Kidney capillary endothelial cell (primary cell): Measurements from ENCODE around the gene MRGPRD.

Experiments
- DNase-seq: peaks from one replicate; pipeline ENCODE4 v3.0.0-alpha.2; 2018; ENCODE audit warnings: low spot score

The MRGPRD gene

DNA sequence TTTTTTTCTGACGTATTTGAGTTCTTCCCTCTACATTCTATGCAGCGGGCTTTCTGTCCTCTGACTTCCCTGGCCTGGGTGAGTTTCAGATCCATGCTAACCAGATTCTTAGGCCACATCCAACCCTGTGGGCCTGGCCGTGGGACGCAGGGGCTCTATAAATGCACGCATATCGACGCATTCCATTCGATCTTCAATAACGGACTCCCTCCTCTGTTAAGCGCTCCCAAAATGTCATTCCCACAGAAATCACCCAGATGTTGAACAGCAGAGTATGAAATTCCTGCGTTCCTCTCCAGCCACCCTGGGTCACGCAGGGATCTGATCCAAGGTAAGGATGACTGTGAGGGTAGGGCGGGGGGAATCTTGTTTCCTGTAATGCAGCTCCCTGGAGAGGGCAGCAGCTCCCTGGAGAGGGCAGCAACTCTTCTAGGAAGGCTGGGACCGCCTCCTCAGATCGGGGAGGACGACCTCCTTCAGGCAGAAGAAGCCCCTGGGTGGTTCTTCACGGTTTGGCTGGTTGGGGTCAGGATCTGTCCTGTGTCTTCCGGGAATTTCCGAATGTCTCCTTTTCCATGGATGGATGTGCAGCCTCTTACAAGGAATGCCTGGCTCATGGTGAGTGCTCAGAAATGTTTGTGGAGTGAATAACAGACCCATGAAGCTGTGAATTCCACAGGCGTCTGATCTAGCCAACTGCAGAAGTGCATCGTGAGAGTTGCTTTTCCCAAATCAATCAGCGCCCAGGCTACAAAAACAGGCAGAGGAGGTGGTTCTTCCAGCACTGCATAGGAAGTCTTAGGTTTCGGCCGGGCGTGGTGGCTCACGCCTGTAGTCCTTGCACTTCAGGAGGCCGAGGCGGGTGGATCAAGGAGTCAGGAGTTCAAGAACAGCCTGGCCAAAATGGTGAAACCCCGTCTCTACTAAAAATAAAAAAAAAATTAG lies 12.2 kb downstream of the MRGPRD start:
- DNase-seq: no peak

DNA sequence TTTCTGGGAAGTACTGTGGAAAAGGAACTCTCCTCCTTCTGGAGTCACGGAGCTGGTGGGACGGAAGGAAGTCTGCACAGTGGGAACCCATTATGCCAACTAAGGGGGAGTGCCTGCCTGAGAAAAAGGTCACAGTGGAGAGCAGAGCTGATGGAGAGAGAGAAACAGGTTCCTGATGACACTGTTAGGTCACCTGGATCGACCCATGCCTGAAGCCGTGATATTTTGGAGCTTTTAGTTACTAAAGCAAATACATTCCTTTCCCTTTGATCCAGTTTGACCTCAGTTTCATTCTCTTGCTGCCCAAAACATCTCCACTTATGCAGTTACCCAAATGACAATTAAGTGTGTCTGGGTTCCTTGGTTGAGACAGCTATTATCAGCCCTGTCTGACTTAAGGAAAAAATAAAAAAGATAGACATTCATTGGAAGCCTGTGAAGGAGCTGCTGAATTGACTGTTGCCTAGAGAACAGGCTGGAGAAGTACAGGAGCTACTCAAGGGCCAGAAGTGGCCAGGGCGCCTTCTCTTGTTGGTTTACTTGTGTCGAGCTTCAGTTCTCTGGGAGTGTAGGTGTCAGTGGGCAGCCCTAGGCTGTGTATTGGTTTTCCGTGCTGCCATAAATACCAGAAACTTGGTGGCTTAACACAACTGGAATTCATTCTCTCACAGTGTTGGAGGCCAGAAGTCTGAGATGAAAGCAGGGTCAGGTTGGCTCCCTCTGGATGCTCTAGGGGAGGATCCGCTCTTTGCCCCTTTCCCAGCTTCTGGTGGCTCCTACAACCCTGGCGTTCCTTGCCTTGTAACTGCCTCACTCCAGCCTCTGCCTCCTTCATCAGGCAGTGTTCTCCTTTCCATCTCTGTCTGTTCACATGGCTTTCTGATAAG lies 13.6 kb downstream of the MRGPRD start:
- no peak for DNase-seq

DNA sequence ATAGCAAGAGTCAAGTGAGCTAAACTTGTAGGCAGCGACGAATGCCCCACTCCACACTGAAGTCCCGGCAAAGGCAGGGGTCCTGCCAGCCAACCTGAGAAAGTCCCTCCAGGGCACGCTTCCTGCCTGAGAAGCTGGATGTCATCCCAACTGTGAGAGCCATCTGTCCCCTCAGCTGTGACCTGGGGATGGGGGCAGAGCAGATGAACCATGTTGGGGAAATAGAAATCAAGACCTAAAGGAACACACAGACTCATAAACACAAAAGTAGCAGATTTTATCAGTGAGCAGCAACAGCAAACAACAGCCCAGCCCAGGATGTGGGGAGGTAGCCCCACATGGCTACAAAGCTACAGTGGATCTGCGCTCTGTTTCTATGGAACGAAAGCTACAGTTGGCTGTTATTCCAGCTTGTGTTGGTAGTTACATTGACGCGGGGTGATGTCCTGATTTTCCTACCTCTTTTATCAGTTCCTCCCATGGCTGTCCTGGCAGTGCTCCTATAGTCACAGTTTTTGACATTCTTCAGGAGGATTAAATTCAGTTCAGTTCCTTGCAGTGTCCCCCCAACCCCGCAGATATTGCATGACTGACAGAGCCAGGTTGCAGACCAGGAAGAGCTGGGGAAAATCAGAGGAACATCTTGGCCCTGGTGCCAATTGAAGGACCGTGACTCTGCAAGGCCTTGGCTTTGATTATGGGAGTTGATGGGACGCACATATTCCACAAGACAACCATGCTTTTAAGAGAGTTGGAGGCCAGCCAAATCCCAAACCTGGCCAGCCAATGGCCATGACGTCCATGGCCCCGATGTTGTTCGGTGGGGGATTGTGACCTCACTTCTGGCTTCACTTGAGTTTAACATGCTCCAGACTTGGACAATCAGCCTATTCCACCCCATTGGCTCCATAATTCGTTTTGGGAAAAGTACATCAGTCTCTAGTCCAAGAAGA lies 14.6 kb downstream of the MRGPRD start:
- DNase-seq: no peak

DNA sequence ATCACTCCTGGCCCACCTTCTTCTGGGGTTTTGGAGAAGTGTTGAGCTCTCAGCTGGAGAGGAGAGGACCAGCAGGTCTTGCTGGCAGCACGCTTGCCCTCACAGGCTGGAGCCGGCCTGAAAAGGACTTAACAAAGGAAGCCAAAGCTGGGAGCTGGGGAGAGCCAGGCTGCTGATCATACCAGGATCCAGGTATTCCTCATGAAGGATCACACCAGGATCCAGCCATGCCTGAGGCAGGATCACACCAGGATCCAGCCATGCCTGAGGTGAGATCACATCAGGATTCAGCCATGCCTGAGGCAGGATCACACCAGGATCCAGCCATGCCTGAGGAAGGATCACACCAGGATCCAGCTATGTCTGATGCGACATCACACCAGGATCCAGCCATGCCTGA lies 17.0 kb downstream of the MRGPRD start:
- no peak for DNase-seq

DNA sequence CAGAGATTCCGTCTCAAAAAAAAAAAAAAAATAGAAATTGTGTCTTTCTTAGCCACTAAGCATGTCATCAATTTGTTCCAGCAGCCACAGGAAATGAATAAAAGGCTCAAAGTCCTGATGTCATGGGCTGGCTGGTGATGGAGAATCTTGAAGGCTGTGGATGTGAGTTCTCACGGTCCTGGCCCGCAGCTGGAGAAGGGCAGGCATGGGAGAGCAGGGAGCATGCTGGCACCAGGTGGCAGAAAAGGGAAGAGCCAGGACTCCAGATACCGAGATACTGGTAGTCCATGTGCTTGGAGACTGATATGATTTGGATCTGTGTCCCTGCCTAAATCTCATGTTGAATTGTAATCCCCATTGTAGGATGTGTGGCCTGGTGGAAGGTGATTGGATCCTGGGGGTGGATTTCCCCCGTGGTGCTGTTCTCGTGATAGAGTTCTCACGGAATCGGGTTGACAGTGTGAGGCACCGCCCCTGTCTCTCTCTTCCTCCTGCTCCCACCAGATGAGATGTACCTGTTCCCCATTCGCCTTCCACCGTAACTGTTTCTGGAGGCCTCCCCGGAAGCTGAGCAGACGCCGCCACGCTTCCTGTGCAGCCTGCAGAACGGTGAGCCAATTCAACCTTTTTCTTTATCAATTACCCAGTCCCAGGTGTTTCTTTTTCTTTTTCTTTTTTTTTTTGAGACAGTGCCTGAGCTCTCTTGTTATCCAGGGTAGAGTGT lies 18.1 kb downstream of the MRGPRD start:
- no peak for DNase-seq

DNA sequence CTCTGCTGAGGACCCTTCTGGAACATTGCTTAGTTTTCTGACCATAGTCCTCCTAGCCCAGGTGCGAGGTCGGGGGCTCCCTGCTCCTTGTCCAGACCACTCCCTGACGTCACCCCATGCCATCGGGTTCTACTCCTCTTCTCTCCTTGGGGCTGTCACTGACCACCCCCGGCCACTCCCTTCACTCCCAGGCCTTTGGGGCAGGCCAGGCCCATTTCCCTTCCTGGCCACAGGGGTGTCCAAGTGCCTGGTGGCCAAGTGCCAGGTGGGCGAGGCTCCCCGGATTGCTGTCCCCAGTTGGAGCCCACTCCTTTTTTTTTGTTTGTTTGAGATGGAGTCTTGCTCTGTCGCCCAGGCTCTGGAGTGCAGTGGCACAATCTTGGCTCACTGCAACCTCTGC lies 19.5 kb downstream of the MRGPRD start:
- no peak for DNase-seq

DNA sequence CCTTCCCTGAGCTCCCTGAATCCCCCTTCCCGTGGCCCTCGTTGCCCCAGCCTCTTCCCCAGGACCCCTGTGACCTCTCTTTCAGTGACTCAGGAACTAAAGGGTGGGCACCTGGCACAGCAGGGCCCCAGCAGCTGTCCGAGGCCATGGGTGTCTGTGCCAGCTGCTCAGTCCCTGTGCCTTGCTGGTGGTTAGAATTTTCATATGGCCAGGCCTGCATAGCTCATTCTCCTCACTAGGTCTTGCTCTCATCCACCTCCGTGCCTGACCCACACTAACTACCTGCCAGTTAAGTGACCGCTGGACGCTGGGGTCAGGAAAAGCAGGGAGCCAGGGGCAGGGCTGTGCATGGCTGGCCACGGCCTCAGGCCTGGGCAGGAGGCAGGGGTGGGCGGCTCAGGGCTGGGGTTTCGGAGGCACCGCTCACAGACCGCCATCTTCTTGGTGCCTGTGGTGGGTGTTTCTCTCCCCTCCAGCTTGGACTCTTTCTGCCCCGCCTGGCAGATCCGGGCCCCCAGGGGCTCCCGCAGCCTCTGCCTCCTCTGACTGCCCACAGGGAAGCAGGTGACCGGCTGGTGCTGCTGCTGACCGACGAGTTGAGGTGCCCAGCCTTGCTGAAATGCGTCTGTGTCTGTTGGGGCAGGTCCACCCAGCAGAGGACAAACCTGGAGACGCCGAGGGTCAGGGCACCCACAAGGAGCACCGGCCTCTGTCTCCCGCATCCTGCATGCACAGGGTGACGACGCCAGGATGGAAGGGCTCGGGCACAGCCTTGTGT lies 20.3 kb downstream of the MRGPRD start:
- DNase-seq: no peak

DNA sequence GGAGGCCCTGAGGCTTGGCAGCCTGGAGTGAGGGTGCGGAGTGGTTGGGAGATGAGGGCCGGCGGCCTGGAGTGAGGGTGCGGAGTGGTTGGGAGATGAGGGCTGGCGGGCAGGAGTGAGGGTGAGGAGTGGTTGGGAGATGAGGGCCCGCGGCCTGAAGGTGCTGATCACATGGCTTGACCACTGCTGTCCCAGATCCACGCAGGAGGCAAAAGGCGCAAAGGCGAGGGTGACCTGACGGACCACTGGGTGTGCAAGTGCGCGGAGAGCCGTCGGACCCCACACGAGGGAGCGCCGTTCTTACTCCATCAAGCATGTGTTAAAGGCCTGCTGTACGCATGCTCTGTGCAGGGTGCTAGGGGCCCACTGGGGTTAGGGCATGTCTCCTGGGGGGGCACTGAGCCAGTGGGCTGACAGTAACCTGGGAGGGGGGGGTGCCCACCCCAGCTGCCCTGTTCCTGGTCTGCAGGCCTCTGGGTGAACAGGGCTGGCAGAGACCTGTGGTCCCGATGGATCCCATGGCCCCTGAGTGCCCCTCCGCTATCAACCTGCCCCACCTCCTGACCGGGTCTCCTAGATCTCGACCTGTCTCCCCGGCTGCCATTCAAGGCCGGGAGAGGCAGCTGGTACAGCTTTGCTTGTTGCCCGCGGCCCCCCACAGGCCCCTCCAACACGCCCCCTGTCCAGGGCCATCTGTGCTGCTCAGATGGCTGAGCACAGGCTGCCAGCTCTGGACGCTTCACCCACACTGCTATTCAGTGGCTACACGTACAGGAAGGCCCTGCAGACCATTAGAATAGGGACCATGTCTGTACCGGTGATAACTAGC lies 21.1 kb downstream of the MRGPRD start:
- no peak for DNase-seq

DNA sequence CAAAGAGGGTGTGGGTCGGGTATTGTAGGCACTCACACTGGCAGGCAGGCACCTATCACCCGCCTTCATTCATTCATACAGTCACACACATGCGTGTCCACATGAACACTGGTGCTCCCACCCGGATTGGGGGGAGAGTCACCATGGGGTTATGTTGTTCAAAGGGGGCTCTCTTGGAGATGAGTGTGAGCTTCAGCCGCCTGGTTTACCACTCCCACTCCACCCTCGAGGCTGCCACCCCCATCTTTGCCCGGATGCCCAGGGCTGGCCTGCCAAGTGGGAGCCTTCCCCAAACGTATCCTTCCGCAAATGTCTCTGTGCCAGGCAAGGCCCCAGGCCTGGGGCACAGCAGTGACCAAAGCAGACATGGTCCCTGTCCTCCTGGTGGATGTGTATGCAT lies 22.6 kb downstream of the MRGPRD start:
- no peak for DNase-seq

DNA sequence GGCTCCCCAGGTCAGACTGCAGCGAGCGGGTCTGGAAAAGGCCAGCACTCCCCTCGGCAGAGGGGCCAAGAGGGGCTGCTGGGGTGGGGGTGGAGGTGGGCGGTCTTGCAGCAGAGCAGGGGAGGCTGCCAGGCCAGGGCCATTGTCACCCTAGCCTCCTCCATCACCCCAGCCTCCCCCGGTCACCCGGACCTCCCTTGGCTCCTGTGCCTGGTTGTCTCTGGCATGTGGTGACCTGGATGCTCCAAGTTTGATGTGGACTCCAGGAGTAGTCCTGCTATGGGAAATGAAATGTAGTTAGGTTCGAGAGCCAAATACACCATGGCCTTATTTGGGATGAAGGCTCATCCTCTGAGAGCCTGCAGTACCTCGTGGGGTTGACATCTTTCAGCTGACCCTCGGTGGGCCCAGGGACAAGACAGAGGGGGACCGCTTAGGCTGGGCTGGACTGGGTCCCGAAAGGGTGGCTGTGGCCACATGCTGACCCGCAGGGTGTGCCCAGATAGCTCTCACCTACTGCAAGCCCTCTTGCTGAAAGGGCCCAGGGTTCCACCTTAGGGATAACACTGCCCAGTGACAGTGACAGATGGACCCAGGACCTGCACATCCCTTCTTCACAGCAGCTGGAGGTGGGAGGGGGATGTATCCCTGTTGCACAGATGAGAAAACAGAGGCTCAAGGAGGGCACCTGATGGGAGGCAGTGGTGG lies 24.1 kb downstream of the MRGPRD start:
- no peak for DNase-seq

DNA sequence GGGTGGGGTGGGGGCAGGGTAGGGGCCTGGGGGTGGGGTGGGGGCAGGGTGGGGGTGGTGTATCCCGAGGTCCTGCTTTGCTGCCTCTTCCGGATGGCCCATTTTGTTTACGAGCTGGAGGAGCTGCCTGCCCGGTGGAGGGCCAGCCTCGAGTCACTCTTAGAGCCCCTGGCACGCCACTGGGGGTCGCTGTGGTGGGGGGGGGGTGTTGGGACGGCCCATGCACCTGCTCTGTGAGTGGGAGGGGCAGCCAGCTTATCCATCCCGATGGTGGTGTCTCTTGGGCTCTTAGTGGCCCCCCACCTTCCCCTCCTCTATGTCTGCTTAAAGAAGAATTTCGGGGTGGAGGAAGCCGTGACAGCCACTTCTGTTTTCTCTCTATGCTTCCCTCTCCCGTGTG lies 24.6 kb downstream of the MRGPRD start:
- no peak for DNase-seq

DNA sequence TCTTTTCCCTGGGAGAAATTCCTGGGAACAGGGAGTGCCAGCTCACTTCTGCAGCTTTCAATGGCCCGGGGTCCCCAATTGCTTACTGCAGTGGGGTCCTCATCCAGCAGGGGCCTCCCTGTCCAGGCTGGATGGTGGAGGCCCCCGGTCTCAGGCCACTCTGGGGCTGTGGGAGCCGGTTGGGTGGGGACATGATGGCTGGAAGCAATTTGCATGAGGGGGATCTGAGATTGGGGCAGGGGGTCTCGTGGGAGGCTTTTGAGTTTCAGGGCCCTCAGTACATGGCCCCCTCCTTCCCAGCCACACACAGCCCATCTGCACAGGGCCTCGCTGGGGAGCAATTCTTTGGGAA lies 25.2 kb downstream of the MRGPRD start:
- DNase-seq: no peak

DNA sequence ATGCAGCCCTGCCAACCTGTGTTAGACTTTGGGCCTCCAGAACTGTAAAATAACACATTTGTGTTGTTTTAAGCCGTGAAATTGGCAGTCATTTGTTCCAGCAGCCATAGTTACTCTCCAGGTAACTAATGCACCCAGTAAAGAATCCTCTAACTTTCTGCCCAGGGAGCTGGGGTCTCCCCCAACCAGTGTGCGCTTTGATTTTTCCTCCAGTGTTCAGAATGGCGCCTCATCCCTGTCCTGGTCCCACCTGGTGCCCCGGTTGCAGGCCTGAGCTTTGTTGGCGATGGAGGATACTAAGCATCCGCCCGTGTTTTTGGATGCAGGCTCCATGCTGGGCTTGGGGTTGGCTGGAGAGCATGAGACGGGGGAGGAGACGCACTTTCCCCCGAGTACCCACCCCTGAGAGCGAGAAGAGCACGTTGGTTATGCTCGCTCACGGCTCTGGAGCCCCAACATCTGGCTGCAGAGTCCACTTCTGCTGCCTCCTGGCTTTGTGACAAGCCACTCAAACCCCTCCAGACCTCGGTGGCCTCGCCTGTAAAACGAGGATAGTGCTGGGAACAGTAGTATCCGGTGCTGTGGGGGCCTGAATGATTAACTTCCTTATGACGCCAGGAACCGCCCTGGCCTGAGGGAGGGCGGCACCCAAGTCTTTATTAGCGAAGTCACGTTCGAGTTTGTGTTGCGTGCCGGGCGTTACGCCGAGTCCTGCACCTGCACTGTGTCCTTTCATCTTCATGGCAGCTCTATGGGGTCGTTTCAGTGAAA lies 25.8 kb downstream of the MRGPRD start:
- DNase-seq: peak; percentile 61

DNA sequence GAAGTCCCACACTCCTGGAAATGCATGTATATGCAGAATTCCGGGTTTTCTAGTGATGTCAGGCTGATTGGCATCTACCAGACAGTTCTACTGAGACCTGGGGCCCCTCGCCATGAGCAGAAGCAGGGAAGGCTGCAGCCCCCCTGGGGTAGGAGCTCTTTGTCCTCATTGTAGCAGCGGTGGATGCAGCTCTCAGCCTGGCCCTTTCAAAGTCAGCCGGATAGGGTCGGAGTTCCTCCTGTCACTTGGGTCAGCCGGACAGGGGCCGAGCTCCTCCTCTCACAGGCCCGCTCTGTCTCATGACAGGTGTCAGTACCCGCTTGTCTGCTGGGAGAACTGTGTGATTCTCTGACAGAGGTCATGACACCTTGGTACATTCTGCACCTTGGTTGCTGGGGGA lies 30.0 kb downstream of the MRGPRD start:
- DNase-seq: no peak

DNA sequence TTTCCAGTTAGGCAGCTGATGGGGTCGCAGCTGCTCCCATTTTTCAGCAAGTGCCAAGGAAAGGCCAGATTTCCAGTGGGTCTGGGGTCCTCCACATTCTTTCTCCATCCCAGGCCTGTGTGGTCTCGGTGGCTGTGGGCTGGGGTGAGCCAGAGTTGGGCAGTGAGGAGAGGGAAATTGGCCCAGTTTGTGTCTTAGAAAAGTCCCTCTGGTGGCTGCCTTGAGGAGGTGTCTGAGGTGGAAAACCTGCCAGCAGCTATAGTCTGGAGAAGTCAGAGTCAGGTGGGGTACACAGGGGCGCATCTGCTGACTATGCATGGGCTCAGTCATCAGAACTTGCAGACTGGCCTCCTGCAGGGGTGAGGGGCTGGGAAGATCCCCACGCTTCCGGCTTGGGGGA lies 30.5 kb downstream of the MRGPRD start:
- DNase-seq: no peak

DNA sequence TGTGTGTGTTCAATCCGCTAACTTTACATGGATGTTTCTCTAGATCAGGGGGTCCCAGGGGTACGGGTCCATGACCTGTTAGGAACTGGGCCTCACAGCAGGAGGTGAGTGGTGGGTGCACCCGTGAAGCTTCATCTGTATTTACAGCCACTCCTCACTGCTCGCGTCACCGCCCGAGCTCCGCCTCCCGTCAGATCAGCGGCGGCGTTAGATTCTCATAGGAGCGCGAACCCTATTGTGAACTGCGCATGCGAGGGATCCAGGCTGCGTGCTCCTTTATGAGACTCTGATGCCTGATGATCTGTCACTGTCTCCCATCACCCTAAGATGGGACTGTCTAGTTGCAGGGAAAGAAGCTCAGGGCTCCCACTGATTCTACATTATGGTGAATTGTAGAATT lies 31.9 kb downstream of the MRGPRD start:
- no peak for DNase-seq

DNA sequence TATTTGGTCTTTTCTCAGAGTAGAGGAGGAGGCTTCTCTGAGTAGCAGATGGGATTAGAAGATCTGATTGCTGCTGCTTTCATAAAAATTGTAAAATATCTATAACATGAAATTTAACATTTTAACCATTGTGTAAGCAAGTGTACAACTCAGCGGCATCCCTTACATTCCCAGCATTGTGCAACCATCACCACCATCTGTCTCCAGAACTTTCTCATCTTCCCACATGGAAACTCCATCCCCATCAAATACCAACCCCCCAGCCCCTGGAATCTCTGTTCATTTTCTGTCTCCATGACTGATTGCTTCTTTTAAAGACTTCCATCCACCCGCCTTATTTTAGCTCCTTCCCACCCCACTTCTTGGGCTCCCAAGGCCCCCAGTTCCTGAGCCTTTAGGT lies 32.3 kb downstream of the MRGPRD start:
- no peak for DNase-seq

DNA sequence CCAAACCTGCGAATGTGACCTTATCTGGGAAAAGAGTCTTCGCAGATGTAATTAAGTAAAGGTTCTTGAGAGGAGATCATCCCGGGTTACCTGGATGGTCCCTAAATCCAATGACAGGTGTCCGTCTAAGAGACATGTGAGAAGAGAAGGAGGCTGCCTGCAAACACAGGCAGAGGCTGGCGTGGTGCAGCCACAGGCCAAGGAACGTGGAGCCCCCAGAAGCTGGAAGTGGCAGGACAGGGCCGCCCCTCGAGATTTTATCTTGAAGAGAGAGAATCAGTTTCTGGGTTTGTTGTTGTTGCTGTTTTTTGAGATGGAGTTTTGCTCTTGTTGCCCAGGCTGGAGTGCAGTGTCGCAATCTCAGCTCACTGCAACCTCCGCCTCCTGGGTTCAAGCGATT lies 33.6 kb downstream of the MRGPRD start:
- no peak for DNase-seq
